OCI-LY7 (cell line): ENCODE data around the gene MUC22.

Experiments
- CTCF ChIP-seq: fragments of 200-600 bp; sonication (generic); conservative IDR thresholded peaks from 2 replicates; pipeline ENCODE4 v1.5.1; 2014; ENCODE audit warnings: mild to moderate bottlenecking, antibody characterized with exemption, low read length, moderate library complexity, mixed read lengths
- EZH2phosphoT487 ChIP-seq: fragments of 200-600 bp; sonication (generic); IDR thresholded peaks from 2 replicates; pipeline ENCODE4 v1.6.1; 2018; ENCODE audit warnings: low read depth, borderline replicate concordance, mild to moderate bottlenecking, mixed run types, antibody characterized with exemption, low read length, moderate library complexity, mixed read lengths

DNA sequence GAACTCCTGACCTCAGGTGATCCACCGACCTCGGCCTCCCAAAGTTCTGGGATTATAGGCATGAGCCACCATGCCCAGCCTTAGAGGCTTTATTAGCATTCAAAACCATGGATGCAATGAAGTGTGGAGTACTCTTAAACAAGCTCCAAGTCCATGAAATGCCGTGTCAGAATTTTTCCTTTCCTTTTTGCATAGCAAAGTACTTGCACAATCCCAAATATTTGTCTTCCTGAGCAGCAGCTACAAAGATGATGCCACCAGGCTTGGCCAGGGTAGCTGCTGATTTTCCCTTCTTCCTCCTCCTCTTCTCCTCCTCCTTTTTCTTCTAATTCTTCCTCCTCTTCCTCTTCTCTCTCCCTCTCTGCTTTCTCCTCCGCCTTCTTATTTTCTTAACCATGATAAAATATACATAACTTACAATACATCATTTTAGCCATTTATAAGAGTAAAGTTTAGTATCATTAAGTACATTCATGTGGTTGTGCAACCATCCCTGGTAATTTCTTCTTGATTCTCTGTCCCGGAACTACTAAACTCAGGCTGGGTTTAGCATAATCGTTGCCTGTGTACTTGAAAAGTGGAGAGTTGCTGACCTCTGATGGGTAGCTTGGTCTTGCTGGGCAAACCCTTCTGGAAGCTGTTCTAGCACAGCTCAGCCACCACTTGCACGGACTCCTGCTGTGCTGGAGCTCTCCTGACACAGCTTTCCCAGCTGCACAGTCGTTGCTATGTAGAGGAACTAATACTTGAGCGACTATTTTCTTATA lies 49.2 kb upstream of the MUC22 start:
- TF ChIP-seq EZH2phosphoT487 (no peak), CTCF (no peak)
